Stimulated activated CD4-positive, alpha-beta T cell treated with anti-CD3 and anti-CD28 coated beads, TNF-alpha, amount 100 ng/mL, for 4 hours (primary cell): ENCODE measurements around the gene CXCL1.

Source experiments
- DNase-seq, 3 experiments: peaks; one replicate each; pipeline ENCODE4 v3.0.0-alpha.2; 2020; ENCODE audit warnings: low read depth in 3 of 3

Gene CXCL1

DNA sequence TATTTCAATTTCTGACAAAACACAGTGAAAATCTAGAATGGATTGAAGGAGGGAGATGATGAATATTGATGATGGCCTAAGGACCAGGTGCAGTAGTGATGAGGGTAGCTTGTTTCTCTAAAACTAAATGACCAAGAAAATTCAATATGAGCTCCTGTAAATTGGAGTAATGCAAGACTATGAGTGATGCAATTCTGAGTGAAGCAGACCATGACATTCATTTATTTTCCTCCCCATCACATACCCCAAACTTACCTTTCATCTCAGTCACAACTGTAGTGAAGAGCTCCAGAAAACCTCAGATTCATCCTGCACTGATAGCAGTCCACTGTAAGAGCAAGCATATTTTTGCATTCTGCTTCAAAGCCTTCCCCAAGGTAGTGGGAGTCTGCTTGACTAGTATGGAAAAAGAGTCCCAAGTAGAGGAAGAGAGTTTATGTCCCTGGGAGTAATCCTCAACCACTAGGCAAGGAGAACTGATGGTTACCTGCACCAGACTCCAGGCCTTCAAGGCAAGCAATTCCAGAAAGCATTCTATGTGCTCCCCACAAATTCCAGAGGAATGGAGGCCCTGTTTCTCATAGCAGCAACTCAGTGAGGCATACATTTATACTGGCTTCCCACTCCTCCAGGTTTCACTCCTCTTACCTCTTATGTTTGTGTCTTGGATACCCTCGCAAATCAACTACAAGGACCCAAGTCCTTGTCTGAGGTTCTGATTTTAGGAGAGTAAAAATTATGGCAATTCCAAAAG, 47.2 kb downstream of the CXCL1 start:
- DNase-seq = no peak

- DNase-seq = no peak
Measured at GRCh38 chr4:73917081-73917501, 47.9 kb downstream of the CXCL1 start.

- no peak for DNase-seq
Measured at GRCh38 chr4:73918058-73918457, 48.9 kb downstream of the CXCL1 start.

DNA sequence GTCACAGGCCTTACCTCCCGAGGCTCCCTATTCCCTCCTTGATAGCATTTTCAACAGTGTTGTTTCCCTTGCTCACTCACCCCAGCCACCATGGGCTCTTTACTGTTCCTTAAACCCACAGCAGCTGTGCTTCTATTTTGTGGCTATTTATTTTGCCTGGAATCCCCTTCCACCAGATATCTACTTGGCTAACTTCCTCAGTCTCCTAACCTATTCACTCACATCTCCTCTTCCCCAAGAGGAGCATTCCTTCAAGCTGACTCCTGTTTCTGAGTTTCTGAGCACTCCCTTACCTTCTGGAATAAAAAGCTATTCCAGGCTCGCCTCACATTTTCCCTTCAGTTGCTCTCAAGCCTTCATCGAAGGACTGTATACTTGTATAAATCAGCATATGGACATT, 50.5 kb downstream of the CXCL1 start:
- DNase-seq = no peak
